ENCODE data around the gene NKX2-3. TPM values are rescaled to one million over a fixed set of nuclear protein-coding genes. Genes with fewer than 3 reads are reported as not detected.

The NKX2-3 gene
- total RNA-seq, 1 donor from 2014 or later: 2.8 TPM

GRCh38 chr10:99537989-99538917, 5.5 kb downstream of the NKX2-3 start:
- DNase-seq (ENCODE audit: low spot score): no peak

- DNase-seq (ENCODE audit: low spot score): no peak
Observed at GRCh38 chr10:99539120-99539519, 6.4 kb downstream of the NKX2-3 start.

GRCh38 chr10:99539820-99540219, 7.1 kb downstream of the NKX2-3 start:
- DNase-seq (ENCODE audit: low spot score): no peak

- DNase-seq (ENCODE audit: low spot score): no peak
Observed at GRCh38 chr10:99540306-99540656, 7.5 kb downstream of the NKX2-3 start.

- no peak for DNase-seq (ENCODE audit: low spot score)
Observed at GRCh38 chr10:99540657-99541531, 8.2 kb downstream of the NKX2-3 start.

GRCh38 chr10:99544322-99544721, 11.6 kb downstream of the NKX2-3 start:
- no peak for DNase-seq (ENCODE audit: low spot score)

- no peak for DNase-seq (ENCODE audit: low spot score)
Observed at GRCh38 chr10:99548041-99548530, 15.3 kb downstream of the NKX2-3 start.

- no peak for DNase-seq (ENCODE audit: low spot score)
Observed at GRCh38 chr10:99551158-99551557, 18.4 kb downstream of the NKX2-3 start.

GRCh38 chr10:99551616-99552015, 18.9 kb downstream of the NKX2-3 start:
- no peak for DNase-seq (ENCODE audit: low spot score)

- no peak for DNase-seq (ENCODE audit: low spot score)
Observed at GRCh38 chr10:99555371-99555770, 22.6 kb downstream of the NKX2-3 start.

- DNase-seq (ENCODE audit: low spot score): no peak
Observed at GRCh38 chr10:99555825-99556523, 23.2 kb downstream of the NKX2-3 start.

- DNase-seq (ENCODE audit: low spot score): no peak
Observed at GRCh38 chr10:99557044-99557443, 24.3 kb downstream of the NKX2-3 start.

- no peak for DNase-seq (ENCODE audit: low spot score)
Observed at GRCh38 chr10:99558708-99559107, 26.0 kb downstream of the NKX2-3 start.

GRCh38 chr10:99560277-99561126, 27.8 kb downstream of the NKX2-3 start:
- DNase-seq (ENCODE audit: low spot score): no peak

GRCh38 chr10:99562631-99563030, 29.9 kb downstream of the NKX2-3 start:
- no peak for DNase-seq (ENCODE audit: low spot score)

GRCh38 chr10:99564361-99564760, 31.6 kb downstream of the NKX2-3 start:
- DNase-seq (ENCODE audit: low spot score): no peak

GRCh38 chr10:99565166-99565565, 32.4 kb downstream of the NKX2-3 start:
- DNase-seq (ENCODE audit: low spot score): no peak

GRCh38 chr10:99569253-99569939, 36.7 kb downstream of the NKX2-3 start:
- no peak for DNase-seq (ENCODE audit: low spot score)

GRCh38 chr10:99569961-99570360, 37.2 kb downstream of the NKX2-3 start:
- no peak for DNase-seq (ENCODE audit: low spot score)

- no peak for DNase-seq (ENCODE audit: low spot score)
Observed at GRCh38 chr10:99571816-99572215, 39.1 kb downstream of the NKX2-3 start.
